Inflammatory macrophage treated with lipopolysaccharide for 1 hour (primary cell): ENCODE results near the gene COQ10B.

Experiments used
- DNase-seq, 2 donors: peaks; one replicate each; pipeline ENCODE4 v3.0.0-alpha.2; 2020 to 2022

The COQ10B gene

GRCh38 chr2:197502685-197503084, 49.3 kb downstream of the COQ10B start:
- no peak for DNase-seq

GRCh38 chr2:197504000-197504399, 50.6 kb downstream of the COQ10B start:
- DNase-seq = no peak

- DNase-seq = no peak
Measured at GRCh38 chr2:197504512-197504911, 51.2 kb downstream of the COQ10B start.

GRCh38 chr2:197506658-197507057, 53.3 kb downstream of the COQ10B start:
- no peak for DNase-seq

GRCh38 chr2:197513915-197514314, 60.6 kb downstream of the COQ10B start:
- DNase-seq = no peak

- DNase-seq = peak in 1 of 2 donors; percentile 15
Measured at GRCh38 chr2:197514754-197515153, 61.4 kb downstream of the COQ10B start.

- peak; percentile 11 to 13 for DNase-seq
Measured at GRCh38 chr2:197515315-197515738, 62.0 kb downstream of the COQ10B start.

GRCh38 chr2:197515739-197516392, 62.5 kb downstream of the COQ10B start, which contains the start of gene MOB4:
Gene MOB4, plus strand, starts transcription at chr2:197516066. Its CDS starts 21 bp downstream, at chr2:197516087.
- DNase-seq = peak; percentile 93 to 98

- DNase-seq = peak in 1 of 2 donors; percentile 10
Measured at GRCh38 chr2:197516393-197516761, 63.0 kb downstream of the COQ10B start.

- no peak for DNase-seq
Measured at GRCh38 chr2:197517150-197517549, 63.8 kb downstream of the COQ10B start.
